22Rv1 (cell line): ENCODE measurements around the gene RPP25.

Source experiments
- ZFX ChIP-seq: fragments of 450-650 bp; IDR thresholded peaks from 2 replicates; pipeline ENCODE4 v1.6.1; 2017; ENCODE audit warnings: antibody characterized with exemption, borderline replicate concordance
- TF ChIP-seq, protein P1 (sequence below): fragments of 450-650 bp; IDR thresholded peaks from 2 replicates; pipeline ENCODE4 v1.5.1; 2017; ENCODE audit warnings: mild to moderate bottlenecking

GRCh38 chr15:74989527-74989926 lies 33.0 kb upstream of the RPP25 start:
- TF ChIP-seq, protein P1, sequence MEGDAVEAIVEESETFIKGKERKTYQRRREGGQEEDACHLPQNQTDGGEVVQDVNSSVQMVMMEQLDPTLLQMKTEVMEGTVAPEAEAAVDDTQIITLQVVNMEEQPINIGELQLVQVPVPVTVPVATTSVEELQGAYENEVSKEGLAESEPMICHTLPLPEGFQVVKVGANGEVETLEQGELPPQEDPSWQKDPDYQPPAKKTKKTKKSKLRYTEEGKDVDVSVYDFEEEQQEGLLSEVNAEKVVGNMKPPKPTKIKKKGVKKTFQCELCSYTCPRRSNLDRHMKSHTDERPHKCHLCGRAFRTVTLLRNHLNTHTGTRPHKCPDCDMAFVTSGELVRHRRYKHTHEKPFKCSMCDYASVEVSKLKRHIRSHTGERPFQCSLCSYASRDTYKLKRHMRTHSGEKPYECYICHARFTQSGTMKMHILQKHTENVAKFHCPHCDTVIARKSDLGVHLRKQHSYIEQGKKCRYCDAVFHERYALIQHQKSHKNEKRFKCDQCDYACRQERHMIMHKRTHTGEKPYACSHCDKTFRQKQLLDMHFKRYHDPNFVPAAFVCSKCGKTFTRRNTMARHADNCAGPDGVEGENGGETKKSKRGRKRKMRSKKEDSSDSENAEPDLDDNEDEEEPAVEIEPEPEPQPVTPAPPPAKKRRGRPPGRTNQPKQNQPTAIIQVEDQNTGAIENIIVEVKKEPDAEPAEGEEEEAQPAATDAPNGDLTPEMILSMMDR, result no peak
- no peak for TF ChIP-seq ZFX
